GM04504 (cell line): Measurements from ENCODE around the gene MRAP.
"Not testable (repeated sequence)": the region's sequence is repeated elsewhere in the genome, so short reads cannot be mapped to it uniquely, and the experiment has no call there.

Experiments
- DNase-seq: peaks from one replicate; pipeline ENCODE4 v3.0.0-alpha.2; 2012; ENCODE audit warnings: low read depth

The MRAP gene

DNA sequence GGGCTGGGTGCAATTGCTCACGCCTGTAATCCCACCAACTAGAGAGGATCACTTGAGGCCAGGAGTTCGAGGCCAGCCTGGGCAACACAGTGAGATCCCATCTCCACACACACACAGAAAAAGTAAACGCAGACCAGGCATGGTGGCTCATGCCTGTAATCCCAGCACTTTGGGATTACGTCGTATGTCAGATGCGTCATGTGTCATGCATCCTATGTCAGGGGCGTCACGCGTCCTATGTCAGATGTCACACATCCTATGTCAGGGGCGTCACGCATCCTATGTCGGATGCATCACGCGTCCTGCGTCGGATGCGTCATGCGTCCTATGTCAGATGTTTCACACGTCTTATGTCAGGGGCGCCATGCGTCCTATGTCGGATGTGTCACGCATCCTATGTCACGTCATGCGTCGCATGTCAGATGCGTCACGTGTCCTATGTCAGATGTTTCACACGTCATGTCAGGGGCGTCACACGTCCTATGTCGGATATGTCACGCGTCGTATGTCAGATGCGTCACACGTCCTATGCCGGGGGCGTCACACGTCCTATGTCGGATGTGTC, 1.5 kb downstream of the MRAP start:
- no peak for DNase-seq

DNA sequence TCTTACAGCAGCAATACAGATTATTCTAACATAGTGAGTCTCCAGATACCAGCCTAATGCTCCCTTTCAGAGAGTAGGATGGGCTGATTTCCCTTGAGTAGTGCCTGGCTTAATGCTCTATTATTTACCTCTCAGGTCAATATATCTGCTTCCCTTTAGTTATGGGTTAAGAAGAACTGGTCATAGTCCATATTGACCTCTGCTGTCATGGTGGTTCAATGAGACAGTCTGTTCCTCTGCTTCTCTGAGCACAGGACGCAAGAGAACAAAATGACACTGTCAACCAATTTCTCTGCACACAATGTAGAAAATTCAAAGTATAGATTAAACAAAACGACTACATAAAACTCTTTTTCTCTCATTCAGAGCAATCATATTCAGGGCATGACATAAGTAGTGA, 2.9 kb downstream of the MRAP start:
- no peak for DNase-seq

DNA sequence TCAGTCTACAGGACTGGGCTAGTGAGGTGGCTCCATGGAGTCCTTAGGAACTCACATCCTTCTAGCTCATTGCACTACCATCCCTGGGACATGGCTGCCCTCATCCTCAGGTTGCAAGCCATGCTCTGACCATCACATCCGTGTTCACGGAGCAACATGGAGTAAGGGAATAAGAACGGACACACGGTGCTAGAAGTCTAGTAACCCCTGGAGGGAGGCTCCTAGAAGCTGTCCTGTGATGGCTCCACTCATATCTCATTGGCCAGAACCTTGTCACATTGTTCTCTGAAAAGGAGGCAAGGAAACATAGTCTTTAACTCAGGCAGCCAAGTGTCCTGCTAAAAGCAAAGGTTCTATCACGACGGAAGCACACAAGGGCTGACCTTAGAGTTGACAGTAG, 3.9 kb downstream of the MRAP start:
- no peak for DNase-seq

DNA sequence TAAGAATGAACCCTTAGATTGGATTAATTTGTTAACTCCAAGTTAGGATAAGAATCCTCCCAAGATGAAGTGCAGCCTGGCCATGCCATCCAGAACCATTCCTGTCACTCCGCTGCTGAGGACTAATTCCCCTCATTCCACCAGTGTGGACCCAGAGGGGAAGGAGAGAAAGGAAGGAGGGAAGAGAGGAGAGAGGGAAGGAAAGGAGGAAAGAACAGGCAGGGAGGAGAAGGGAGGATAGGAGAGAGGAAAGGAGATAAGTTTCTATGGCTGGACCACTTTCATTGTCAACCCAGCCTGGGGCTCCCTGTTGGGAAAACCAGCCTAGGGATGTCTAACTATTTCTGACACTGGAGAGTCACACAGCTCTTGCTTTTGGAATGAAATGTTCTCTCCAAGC, 4.7 kb downstream of the MRAP start:
- DNase-seq, result no peak

DNA sequence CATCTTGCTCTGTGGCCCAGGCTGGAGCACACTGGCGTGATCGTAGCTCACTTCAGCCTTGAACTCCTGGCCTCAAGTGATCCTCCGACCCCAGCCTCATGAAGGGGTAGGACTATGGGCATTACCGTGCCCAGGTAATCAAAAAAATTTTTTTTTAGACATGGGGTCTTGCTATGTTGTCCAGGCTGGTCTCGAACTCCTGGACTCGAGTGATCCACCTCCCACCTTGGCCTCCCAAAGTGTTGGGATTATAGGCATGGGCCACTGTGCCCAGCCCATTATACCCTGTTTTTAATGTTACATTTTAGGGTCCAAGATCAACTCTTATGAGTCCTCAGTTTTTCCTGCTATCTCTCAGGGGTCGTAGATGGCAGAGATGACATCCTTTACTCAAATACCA, 6.3 kb downstream of the MRAP start:
- no peak for DNase-seq

DNA sequence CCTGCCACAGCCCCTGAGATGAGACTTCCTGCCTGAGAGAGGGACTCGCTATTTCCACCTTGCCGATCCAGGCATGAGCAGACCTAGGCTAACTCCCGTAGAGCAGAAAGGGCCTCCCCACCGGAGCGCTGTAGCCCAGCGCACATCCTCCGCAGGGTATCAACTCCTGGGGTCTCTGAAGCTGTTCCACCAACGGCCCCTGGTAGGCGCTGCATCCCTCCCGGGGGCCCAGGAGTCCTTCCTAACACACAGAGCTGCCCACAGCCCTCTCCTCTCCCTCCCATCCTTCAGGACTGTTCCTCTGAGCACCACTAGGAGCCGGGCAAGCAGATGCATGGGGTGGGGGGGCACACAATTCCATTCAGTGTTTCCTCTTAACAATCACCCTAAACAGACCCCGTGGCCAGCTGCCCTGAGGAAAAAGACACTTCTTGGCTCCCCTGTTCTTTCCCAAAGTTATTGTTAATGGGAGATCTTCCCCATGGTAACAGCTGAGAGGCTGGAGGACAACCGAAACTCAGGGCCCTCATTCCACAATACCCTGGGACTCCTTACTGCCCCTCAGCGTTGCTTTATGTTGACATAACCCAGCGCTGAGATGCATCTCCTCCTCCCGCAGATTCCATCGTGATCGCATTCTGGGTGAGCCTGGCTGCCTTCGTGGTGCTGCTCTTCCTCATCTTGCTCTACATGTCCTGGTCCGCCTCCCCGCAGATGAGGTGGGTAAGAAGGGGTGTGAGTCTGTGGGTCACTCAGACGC, 7.5 kb downstream of the MRAP start:
- no peak for DNase-seq

DNA sequence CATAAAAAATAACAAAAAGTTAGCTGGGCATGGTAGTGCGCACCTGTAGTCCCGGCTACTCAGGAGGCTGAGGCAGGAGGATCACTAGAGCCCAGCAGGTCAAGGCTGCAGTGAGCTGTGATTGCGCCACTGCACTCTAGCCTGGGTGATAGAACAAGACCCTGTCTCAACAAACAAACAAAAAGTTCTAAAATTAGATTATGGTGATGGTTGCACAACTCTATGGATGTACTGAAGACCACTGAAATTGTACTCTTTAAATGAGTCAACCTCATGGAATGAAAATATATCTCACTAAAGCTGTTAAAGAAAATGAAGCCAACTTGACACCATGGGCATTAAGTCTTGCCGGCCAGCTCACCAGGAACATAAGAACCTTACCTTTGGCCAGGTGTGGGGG, 9.1 kb downstream of the MRAP start:
- DNase-seq, result no peak

DNA sequence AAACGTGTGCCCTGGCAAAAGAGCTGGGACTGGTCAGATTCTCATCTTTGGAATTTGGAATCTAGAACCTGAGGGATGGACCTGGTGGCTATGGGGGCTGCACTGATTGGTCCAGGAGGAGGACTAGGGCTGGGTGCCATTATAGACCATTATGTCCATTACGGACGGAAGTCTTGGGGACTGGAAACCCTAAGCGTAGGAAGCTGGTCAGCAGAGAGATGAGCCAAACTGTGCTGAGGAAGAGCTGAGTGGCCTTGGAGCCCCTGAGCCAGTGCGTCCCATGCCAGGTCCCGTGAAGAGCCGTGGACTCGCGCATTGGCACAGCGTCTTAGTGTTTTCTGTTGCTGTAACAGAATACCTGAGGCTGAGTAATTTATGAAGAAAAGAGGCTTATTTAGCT, 10.0 kb downstream of the MRAP start:
- no peak for DNase-seq

DNA sequence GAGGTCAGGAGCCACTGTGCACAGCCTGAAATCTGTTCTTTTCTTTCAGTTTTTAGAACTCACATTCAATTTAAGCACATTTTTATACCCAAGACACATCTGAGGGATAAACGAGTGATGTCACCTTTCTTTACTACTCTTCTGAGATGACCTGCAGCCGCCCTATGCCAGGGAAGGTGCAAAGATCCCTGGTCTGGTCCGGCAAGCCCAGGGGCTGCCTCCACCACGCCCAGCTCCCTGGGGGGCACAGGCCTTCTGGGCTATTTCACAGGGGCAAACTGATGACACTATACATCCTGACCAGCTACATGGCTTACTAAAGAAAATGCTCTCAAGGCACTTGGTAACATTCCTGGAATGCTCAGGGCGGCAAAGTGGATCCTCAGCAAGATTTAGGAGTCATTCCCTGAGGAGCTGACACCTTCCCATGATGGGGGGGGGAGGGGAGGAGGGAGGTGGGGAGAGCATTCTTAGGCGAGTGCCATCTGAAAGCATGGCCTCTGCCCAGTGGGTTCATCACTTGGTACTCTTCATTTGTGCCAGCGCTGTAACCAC, 11.3 kb downstream of the MRAP start:
- DNase-seq, result no peak

DNA sequence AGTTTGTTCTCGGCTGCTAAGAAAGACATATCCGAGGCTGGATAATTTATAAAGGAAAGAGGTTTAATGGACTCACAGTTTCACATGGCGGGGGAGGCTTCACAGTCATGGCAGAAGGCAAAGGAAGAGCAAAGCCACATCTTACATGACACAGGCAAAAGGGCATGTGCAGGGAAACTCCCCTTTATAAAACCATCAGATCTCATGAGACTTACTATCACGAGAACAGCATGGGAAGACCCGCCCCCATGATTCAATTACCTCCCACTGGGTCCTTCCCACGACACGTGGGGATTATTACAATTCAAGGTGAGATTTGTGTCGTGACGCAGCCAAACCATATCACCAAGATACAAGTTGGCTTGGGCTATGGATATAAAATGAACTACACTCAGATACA, 12.3 kb downstream of the MRAP start:
- DNase-seq, result not testable (repeated sequence)

DNA sequence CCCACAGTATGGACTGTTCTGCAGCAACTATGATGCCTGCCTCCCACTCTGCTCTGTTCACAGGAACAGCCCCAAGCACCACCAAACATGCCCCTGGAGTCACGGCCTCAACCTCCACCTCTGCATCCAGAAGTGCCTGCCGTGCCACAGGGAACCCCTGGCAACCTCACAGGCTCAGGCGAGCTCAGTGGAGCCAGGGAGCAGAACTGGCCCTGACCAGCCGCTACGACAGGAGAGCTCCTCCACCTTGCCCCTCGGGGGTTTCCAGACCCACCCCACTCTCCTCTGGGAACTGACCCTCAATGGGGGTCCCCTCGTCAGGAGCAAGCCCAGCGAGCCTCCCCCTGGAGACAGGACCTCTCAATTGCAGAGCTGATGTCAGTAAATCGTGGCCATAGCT, 13.0 kb downstream of the MRAP start:
- DNase-seq, result no peak

DNA sequence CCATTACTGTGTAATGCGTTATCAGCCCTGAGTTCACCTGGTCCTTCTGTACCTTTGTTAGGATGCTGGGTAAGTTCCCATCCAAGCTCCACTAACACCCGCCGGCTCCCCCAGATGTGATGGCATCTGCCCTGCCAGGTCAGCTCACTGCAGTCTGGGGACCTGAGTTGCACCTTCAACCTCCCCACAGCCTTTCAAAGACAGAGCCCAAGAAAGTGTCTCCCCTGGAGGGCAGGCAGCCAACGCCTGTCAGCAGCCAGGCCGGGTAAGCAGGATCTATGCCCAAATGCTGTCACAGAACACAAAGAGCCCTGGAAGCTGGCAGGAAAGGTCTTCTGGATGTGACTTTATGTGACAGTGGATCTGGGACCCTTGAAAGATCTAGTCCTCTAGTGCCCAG, 13.7 kb downstream of the MRAP start:
- no peak for DNase-seq

DNA sequence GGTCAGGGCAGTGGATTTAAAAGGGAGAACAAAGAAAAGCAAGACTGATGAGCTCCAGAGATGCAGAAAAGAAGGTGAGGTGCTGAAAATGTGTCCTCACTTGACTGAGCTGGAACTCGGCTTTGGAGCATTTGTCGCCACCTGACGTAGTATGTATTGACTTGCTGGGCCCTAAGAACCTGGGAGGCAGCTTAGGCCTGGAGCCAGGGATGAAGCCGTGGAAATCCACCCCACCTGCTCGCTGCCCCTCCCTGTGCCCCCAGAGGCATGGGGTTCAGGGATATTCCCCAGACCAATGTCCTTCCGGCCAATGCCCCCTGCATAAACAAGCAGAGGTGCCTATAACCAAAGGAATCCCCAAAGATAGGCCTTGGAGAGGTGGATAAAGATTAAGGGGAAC, 14.3 kb downstream of the MRAP start:
- no peak for DNase-seq

DNA sequence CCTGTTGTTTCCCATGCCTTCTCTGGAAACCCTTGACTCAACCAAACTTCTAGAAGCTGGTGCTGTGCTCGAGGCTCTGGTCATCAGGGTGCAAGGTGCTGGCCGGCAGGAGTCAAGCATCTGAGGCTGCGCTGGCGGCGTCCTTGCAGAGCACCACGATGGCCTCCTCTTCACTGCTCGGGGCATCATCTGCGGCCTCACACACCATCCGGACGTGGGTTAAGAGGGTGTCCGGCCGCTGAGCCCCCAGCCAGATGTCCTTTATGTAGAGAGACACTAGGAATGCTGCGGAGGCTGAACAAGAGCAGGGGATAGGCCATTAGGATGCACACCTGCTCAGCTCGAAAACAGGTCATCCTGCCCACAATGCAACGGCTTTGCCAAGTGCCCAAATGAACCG, 16.2 kb downstream of the MRAP start:
- no peak for DNase-seq

DNA sequence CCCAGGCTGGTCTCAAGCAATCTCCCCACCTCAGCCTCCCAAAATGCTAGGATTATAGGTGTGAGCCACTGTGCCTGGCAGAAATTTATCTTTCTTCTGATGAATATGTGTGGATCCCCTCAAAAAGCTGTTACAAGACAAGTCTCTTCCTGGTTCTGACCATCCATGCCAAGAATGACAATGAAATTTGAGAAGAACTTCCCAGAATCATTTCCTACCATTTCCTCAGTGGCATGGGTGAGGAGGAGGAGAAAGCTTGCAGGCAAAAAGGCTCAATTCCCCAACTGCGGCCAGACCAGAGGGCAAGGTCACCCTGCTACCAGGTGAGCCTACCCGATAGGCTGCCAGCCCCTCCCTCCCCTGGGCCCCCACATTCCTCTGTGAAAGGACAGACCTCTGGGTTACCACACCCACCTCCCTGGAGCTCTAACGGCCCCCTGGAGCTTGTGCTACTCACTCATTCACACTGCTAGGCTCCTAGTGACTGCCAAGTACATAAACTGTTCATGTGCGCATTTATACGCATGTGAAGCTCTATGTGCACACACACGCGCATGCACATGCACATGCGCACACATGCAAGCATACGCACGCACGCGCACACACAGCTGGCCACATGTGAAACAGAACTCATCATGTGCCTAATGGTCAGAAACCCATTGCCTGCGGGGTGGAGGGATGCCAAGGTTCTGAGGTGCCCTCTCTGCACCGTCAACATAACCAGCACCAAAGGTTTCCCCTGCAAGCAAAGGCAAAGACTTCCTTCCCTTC, 17.0 kb downstream of the MRAP start:
- DNase-seq, result no peak

DNA sequence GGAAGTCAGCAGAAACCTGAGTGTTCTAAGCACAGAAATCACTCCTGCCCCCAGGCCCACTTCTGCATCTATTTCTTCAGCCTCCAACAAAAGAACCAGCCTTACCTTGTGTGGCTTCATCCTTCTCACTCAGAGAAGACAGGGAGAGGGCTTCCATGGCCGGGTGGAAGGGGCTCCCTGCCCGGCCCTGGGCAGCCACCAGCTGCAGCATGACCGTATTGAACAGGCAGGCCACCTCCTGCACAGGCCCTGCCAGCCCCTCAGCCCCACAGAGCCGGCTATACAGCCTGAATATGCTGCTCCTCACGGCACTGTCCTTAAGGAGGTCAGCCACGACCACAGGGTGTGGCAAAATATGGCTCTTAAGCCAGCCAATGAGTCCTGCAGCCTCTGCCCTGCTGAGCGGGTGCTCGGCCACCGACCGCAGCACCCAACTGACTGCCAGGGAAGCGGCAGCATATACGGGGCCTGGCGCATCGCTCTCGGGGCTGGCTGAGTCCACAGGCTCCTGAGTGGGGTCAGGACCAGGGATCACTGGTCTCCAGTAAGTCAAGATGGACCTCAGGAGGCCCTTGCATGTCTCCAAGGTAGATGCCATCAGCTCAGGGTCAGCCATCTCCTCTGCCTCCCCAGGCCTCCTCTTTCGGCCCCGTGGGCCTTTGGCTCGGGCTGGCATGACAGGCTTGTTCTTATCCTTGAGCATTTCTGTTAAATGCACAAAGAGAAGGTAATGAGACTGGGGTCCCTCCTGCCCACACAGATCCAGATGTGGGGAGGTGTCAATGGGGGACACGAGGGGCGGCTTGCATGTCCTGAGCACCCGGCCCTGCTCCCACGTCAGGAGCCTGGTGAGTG, 17.9 kb downstream of the MRAP start:
- no peak for DNase-seq

DNA sequence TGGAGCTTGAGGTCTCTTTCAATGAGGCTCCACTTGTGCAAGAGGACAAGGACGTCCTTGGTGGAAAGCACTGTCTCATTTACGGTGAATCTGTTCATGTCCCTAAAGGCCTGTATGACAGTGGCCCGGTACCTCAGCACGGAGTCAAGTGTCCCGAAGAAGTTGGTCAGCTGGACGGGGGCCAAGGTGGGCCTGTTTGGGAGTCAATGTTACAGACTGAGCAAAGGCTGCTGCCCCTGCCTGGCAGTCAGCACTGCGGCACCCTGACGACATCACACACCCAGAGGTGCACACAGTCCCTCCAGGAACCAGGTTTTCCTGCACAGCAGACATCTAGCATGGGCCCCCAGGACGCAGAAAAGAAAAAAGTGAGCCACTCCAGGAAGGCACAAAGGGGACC, 19.1 kb downstream of the MRAP start:
- DNase-seq, result no peak

DNA sequence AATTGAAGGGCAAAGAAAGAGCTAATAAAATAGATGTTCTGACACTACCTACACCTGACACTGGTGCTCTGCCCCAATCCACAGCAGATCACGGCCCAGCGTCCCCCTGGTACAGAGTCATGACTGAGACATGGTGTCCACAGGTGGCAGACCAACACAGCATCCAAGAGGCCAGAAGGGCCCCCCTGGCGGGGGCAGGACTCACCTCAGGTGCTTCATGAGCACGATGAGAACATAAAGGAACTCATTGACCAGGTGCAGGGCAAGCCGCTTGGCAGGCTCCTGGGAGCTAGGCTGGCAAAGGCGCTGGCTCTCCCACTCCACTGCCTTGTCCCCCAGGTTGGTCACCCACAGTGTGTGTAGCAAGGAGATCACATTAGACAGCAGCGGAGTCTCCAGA, 20.4 kb downstream of the MRAP start:
- DNase-seq, result no peak

DNA sequence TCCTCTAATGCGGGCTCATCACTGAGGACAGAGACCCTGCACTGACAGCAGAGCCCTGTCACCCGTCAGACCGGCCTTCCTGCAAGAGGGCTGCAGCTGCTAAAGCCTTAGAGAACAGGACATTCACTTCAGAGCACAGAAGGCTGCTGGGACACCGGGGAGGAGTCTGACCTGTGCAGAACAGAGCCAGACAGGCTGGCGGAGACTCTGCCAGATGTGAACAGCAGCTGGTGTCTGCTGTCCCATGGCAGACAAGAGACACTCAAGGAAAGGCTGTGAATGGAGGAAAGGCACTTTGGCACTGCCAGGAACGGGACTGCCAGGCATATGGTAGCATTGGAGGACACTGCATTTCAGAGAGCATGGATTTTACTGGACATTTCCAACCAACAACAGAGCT, 21.4 kb downstream of the MRAP start:
- DNase-seq, result no peak

DNA sequence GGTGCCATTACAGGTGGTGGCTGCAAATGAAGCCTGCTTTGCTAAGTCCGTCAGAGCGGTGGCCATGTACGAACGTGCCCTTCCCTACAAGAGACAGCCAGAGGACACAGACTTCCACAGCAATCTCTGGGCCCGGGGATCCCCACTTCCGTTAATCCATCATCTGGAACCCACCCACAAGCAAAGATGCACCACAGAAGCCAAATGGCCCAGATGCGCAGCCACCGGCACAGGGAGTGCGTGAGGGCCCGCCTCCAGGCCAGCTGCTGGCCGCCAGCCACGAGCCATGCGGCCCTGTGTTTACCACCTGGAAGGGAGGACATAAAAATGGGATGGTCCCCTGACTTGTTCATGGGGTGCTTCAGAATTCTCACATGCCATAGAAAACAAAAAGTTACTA, 22.1 kb downstream of the MRAP start:
- DNase-seq, result no peak

DNA sequence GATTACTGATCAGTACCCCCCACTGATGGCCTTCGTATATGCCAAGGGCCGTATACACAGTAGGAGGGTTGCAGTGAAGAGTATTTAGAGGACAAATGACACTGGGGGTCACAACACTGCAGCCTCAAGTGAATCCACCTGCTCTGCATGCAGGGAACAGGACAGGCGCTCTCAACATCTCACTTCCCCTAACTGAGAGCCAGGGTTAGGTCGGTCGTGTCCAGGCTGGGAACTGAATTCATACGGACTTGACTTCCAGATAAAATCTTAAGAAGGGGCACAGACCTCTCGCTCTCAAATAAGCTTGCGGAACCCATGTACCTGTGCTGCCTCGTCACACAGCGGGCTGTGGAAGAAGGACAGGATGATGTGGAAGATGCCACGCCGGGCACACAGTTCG, 22.8 kb downstream of the MRAP start:
- no peak for DNase-seq

DNA sequence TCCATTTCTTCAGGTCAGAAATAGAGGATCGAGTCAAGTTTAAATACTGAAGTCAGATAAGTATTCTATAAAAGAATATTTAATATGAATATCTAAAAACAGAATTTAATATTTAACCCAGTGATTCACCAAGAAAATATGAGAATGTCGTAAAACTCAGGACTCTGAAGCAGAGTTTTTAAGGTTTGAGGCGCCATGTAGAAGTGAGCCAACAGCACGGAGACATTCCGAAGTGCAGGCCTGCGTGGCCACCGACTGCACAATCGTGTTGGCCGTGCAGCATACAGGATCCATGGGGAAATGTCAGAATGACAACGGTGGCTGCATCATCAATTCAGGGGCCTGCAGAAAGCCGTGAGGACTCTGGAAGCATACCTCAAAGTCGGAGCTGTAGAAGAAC, 23.4 kb downstream of the MRAP start:
- no peak for DNase-seq
